Measurements from ENCODE around the gene CHRM5.

The CHRM5 gene

DNA sequence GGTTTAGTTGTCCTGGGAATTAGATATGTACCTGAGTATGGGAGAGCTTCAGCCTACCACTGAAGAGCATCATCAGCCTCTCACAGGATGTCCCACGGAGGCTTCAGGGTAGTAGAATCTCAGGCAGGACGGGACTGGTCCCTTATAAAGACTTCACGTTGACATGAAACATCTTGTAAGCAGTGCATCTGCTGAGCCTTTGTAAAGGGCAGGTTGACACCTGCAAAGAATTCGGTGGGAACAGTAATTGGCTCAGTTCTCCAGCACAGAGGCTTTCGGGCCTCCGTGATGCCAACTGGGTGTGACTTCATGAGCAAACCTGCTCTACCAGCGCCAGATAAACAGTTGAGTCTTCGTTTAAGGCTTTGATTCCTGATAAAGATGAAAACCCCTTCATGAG lies 97.6 kb downstream of the CHRM5 start:
- Histone ChIP-seq H4K20me1 (ENCODE audit: insufficient read depth, low read length) (no peaks in the 10 kb centered on the region), H3K27me3 (replicated peaks; ENCODE audit: insufficient read depth, low read length) (no peaks in the 10 kb centered on the region), H3K4me2 (ENCODE audit: low read depth, low read length) (no peak overlapping the region), H3K4me1 (ENCODE audit: low read length) (no peaks in the 10 kb centered on the region), H3K9me3 (replicated peaks; ENCODE audit: insufficient read depth, low read length) (no peaks in the 10 kb centered on the region), H3K79me2 (ENCODE audit: low read length) (no peaks in the 10 kb centered on the region), H3K4me3 (ENCODE audit: low read length) (no peak overlapping the region), H3K9ac (ENCODE audit: low read length) (no peak overlapping the region), H3K9me2 (replicated peaks; ENCODE audit: insufficient read depth, low read length) (no peaks in the 10 kb centered on the region), H3K36me3 (replicated peaks; ENCODE audit: insufficient read depth, low read length) (no peaks in the 10 kb centered on the region), H3F3A (ENCODE audit: insufficient read depth, low read length) (no peaks in the 10 kb centered on the region), H3K27ac (ENCODE audit: low read length) (no peak overlapping the region), H2AFZ (ENCODE audit: low read length) (no peak overlapping the region)
- no peak for DNase-seq
- no peak for TF ChIP-seq EZH2 (optimal IDR thresholded peaks at IDR 0.05; ENCODE audit: low read depth, low read length)
- TF ChIP-seq, protein P1, sequence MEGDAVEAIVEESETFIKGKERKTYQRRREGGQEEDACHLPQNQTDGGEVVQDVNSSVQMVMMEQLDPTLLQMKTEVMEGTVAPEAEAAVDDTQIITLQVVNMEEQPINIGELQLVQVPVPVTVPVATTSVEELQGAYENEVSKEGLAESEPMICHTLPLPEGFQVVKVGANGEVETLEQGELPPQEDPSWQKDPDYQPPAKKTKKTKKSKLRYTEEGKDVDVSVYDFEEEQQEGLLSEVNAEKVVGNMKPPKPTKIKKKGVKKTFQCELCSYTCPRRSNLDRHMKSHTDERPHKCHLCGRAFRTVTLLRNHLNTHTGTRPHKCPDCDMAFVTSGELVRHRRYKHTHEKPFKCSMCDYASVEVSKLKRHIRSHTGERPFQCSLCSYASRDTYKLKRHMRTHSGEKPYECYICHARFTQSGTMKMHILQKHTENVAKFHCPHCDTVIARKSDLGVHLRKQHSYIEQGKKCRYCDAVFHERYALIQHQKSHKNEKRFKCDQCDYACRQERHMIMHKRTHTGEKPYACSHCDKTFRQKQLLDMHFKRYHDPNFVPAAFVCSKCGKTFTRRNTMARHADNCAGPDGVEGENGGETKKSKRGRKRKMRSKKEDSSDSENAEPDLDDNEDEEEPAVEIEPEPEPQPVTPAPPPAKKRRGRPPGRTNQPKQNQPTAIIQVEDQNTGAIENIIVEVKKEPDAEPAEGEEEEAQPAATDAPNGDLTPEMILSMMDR (IDR thresholded peaks at IDR 0.05; ENCODE audit: low read length): no peak

DNA sequence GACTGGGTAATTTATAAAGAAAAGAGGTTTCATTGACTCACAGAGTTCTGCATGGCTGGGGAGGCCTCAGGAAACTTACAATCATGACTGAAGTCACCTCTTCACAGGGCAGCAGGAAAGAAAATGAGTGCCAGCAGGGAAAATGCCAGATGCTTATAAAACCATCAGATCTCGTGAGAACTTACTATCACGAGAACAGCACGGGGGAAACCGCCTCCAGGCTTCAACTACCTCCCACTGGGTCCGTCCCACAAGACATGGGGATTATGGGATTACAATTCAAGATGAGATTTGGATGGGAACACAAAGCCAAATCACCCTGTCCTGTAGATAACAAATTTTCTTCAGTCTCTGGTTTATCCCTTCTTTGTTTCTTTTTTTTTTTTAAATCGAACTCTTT lies 101.7 kb downstream of the CHRM5 start:
- no peak for DNase-seq

DNA sequence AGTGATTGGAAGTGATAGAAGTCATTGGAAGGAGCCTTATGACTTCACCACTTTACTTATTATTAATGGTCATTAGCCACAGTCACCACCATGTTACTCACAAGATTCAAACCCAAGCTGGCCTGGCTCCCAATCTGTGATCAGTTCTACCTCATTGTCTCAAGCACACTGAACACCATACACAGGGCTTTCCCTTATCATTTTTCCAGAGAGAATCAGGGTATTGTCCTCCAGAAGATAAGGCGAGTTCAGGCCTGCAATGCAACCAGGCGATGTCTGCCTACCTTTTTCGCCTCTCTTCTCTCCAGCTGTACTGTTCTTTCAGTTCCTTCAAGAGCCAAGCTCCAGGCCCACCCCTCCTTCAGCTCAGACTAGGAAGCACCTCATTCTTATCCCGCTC lies 108.5 kb downstream of the CHRM5 start:
- Histone ChIP-seq H3K4me3 (ENCODE audit: low read length) (no peak overlapping the region), H3K4me2 (ENCODE audit: low read depth, low read length) (no peak overlapping the region), H3K9me2 (replicated peaks; ENCODE audit: insufficient read depth, low read length) (no peaks in the 10 kb centered on the region), H4K20me1 (ENCODE audit: insufficient read depth, low read length) (no peaks in the 10 kb centered on the region), H2AFZ (ENCODE audit: low read length) (no peak overlapping the region), H3F3A (ENCODE audit: insufficient read depth, low read length) (no peaks in the 10 kb centered on the region), H3K9ac (ENCODE audit: low read length) (no peak overlapping the region), H3K79me2 (ENCODE audit: low read length) (no peaks in the 10 kb centered on the region), H3K9me3 (replicated peaks; ENCODE audit: insufficient read depth, low read length) (no peaks in the 10 kb centered on the region), H3K36me3 (replicated peaks; ENCODE audit: insufficient read depth, low read length) (no peaks in the 10 kb centered on the region), H3K27ac (ENCODE audit: low read length) (no peak overlapping the region), H3K4me1 (ENCODE audit: low read length) (no peaks in the 10 kb centered on the region), H3K27me3 (replicated peaks; ENCODE audit: insufficient read depth, low read length) (no peaks in the 10 kb centered on the region)
- DNase-seq: no peak
- no peak for TF ChIP-seq EZH2 (optimal IDR thresholded peaks at IDR 0.05; ENCODE audit: low read depth, low read length)
- TF ChIP-seq, protein P1 (IDR thresholded peaks at IDR 0.05; ENCODE audit: low read length): no peak
- TF ChIP-seq EZH2phosphoT487 (IDR thresholded peaks at IDR 0.05; ENCODE audit: low read length): no peak

More for the DNA sequence above, 101.7 kb downstream of the CHRM5 start:
- Histone ChIP-seq H3K4me3 (ENCODE audit: low read length) (no peak overlapping the region), H3K27ac (ENCODE audit: low read length) (no peak overlapping the region), H3K9me3 (replicated peaks; ENCODE audit: insufficient read depth, low read length) (no peaks in the 10 kb centered on the region), H3K36me3 (replicated peaks; ENCODE audit: insufficient read depth, low read length) (no peaks in the 10 kb centered on the region), H3K27me3 (replicated peaks; ENCODE audit: insufficient read depth, low read length) (no peaks in the 10 kb centered on the region), H3K79me2 (ENCODE audit: low read length) (no peaks in the 10 kb centered on the region), H3K4me2 (ENCODE audit: low read depth, low read length) (no peak overlapping the region), H3K4me1 (ENCODE audit: low read length) (no peaks in the 10 kb centered on the region), H2AFZ (ENCODE audit: low read length) (no peak overlapping the region), H3K9me2 (replicated peaks; ENCODE audit: insufficient read depth, low read length) (no peaks in the 10 kb centered on the region), H3F3A (ENCODE audit: insufficient read depth, low read length) (no peaks in the 10 kb centered on the region), H3K9ac (ENCODE audit: low read length) (no peak overlapping the region), H4K20me1 (ENCODE audit: insufficient read depth, low read length) (no peaks in the 10 kb centered on the region)
- no peak for TF ChIP-seq EZH2 (optimal IDR thresholded peaks at IDR 0.05; ENCODE audit: low read depth, low read length)

- Histone ChIP-seq H3K4me1 (ENCODE audit: low read length) (no peaks in the 10 kb centered on the region), H3K4me3 (ENCODE audit: low read length) (no peak overlapping the region), H2AFZ (ENCODE audit: low read length) (no peak overlapping the region), H3K36me3 (replicated peaks; ENCODE audit: insufficient read depth, low read length) (no peaks in the 10 kb centered on the region), H3K9me2 (replicated peaks; ENCODE audit: insufficient read depth, low read length) (no peaks in the 10 kb centered on the region), H4K20me1 (ENCODE audit: insufficient read depth, low read length) (no peaks in the 10 kb centered on the region), H3K9ac (ENCODE audit: low read length) (no peak overlapping the region), H3F3A (ENCODE audit: insufficient read depth, low read length) (no peaks in the 10 kb centered on the region), H3K79me2 (ENCODE audit: low read length) (no peaks in the 10 kb centered on the region), H3K27ac (ENCODE audit: low read length) (no peak overlapping the region), H3K4me2 (ENCODE audit: low read depth, low read length) (no peak overlapping the region), H3K9me3 (replicated peaks; ENCODE audit: insufficient read depth, low read length) (no peaks in the 10 kb centered on the region), H3K27me3 (replicated peaks; ENCODE audit: insufficient read depth, low read length) (no peaks in the 10 kb centered on the region)
- TF ChIP-seq EZH2phosphoT487 (IDR thresholded peaks at IDR 0.05; ENCODE audit: low read length) (no peak), EZH2 (optimal IDR thresholded peaks at IDR 0.05; ENCODE audit: low read depth, low read length) (no peak)
- TF ChIP-seq, protein P1 (IDR thresholded peaks at IDR 0.05; ENCODE audit: low read length): no peak
- DNase-seq: no peak
Measured at GRCh38 chr15:34078900-34079299, 110.6 kb downstream of the CHRM5 start.

All from MM.1S (cell line).